NOMO-1 treated with dmso at 0.1 percent for 144 hours (cell line): Measurements from ENCODE around the gene EPOP.

Source experiments
- DNase-seq: peaks from one replicate; lab custom pipeline; 2025; ENCODE audit not compliant: unreplicated experiment; lab: John Stamatoyannopoulos, UW

Gene EPOP

GRCh38 chr17:38674014-38674748, 576 bp downstream of the EPOP start:
- DNase-seq: no peak

GRCh38 chr17:38673707-38674013, 1.1 kb downstream of the EPOP start:
- no peak for DNase-seq

- no peak for DNase-seq
Observed at GRCh38 chr17:38672788-38673706, 1.7 kb downstream of the EPOP start.

GRCh38 chr17:38671939-38672720, 2.6 kb downstream of the EPOP start:
- DNase-seq: no peak

GRCh38 chr17:38669520-38669919, 5.2 kb downstream of the EPOP start:
- DNase-seq: no peak

- no peak for DNase-seq
Observed at GRCh38 chr17:38667787-38668122, 7.0 kb downstream of the EPOP start.

- DNase-seq: peak; percentile 26
Observed at GRCh38 chr17:38667099-38667786, 7.5 kb downstream of the EPOP start.

- no peak for DNase-seq
Observed at GRCh38 chr17:38663964-38664644, 10.7 kb downstream of the EPOP start.

GRCh38 chr17:38663125-38663751, 11.5 kb downstream of the EPOP start:
- no peak for DNase-seq

- DNase-seq: no peak
Observed at GRCh38 chr17:38660097-38661025, 14.4 kb downstream of the EPOP start.

GRCh38 chr17:38659415-38659814, 15.3 kb downstream of the EPOP start:
- no peak for DNase-seq

- DNase-seq: no peak
Observed at GRCh38 chr17:38658741-38659345, 15.9 kb downstream of the EPOP start.

- no peak for DNase-seq
Observed at GRCh38 chr17:38657824-38658740, 16.7 kb downstream of the EPOP start.

GRCh38 chr17:38656959-38657823, 17.6 kb downstream of the EPOP start:
- DNase-seq: no peak

GRCh38 chr17:38654411-38655398, 20.1 kb downstream of the EPOP start:
- no peak for DNase-seq
